ENCODE data around the gene NLGN1.

DNA sequence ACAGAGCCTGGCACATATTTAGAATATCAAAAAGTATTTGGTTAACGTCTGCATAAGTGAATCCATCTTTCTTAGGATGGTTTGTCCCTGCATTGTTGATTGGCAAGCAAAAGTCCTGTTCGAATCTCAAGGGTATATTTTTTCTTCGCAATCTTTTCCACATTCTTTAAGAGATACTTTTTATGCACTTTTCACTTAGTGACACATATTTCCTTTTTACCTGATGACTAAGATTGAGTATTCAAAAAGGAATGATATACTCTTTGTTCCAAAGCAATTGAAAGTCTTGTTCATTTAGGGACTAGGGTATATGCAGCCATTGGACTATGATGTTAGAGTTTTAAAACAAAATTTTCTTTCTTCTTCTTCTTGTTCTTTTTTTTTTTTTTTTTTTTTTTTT, 349.9 kb downstream of the NLGN1 start:
- TF ChIP-seq CTCF (IDR thresholded peaks at IDR 0.05) (no peak), POLR2A (IDR thresholded peaks at IDR 0.05) (no peak)

Measured in lower leg skin (tissue), 3 donors.